ENCODE data around the gene AMOTL2. TPM values are rescaled to one million over a fixed set of nuclear protein-coding genes. Genes with fewer than 3 reads are reported as not detected.

Gene AMOTL2
- total and polyA plus RNA-seq, 10 of the 15 experiments (the other 5 are each of a cell fraction or from before 2014, with no cell fraction given): 0.20 to 0.33 TPM; not detected in 8

GRCh38 chr3:134375582-134376384 is 1.5 kb upstream of the AMOTL2 start:
- RAD21 ChIA-PET (ENCODE audit: unreplicated experiment): no interaction called here
- POLR2A ChIA-PET: no interaction called here
- no TSS peak for BruUV-seq (replicated peaks)
- no peaks in the 10 kb centered on the region; the same call in 1 of the 2 replicates for H3K4me1 ChIP-seq (ENCODE audit: control insufficient read depth, insufficient read depth, low read length)
- no peak overlapping the region for H2AFZ ChIP-seq (ENCODE audit: control insufficient read depth, low read depth, low read length)
- no peak overlapping the region for H3K27ac ChIP-seq (ENCODE audit: control insufficient read depth, insufficient read depth)
- no peaks in the 10 kb centered on the region for H4K20me1 ChIP-seq (ENCODE audit: control insufficient read depth, insufficient read depth)
- no peak for FAIRE-seq
- H3K9ac ChIP-seq (ENCODE audit: control insufficient read depth, insufficient read depth, low read length): no peak overlapping the region
- peaks cover 2% of the 10 kb centered on the region; the same call in 2 of the 3 replicates for H3K9me3 ChIP-seq (replicated peaks; ENCODE audit: control insufficient read depth, insufficient read depth, low read length)
- CTCF ChIA-PET: interaction anchor here (2.1 kb wide), 1 partner anchor 67 kb away, joined by 6 read pairs; no protein-coding TSS in a partner anchor
- H3K36me3 ChIP-seq (ENCODE audit: control insufficient read depth in 2 of 2, insufficient read depth in 2 of 2, low read length in 1 of 2): no peaks in the 10 kb centered on the region
- H3K27me3 ChIP-seq (replicated peaks in 1 of 2; ENCODE audit: control insufficient read depth in 2 of 2, insufficient read depth in 2 of 2, low read length in 1 of 2): peaks cover 7 to 19% of the 10 kb centered on the region in 2 experiments; a peak in 3 of 4 replicates
- 43% methylated on average over 8 of the region's 8 CpGs for WGBS (ENCODE audit: insufficient coverage, insufficient replicate concordance, low lambda C conversion rate, missing lambda C conversion rate)
- no peak for ATAC-seq
- H3K4me3 ChIP-seq: no peak overlapping the region
- SMC1A ChIA-PET (ENCODE audit: uncharacterized antibody, unreplicated experiment): interaction anchor here (1.4 kb wide), 1 partner anchor 17 kb away, joined by 3 read pairs; no protein-coding TSS in a partner anchor
- in situ Hi-C loops (cut with MboI): no loop called here
- no peak overlapping the region for H3K4me2 ChIP-seq (ENCODE audit: control insufficient read depth, insufficient read depth)
- intact Hi-C loops (cut with micrococcal nuclease; ENCODE audit: unreplicated experiment): loop anchor here (10.0 kb wide), 1 partner anchor 161 kb away; no protein-coding TSS in a partner anchor
- H3K79me2 ChIP-seq (ENCODE audit: control insufficient read depth, insufficient read depth, low read length): no peaks in the 10 kb centered on the region
- DNase-seq (ENCODE audit: low read depth, low spot score): no peak
- TF ChIP-seq MYB (IDR thresholded peaks at IDR 0.05; ENCODE audit: borderline replicate concordance, low read depth, low read length): no peak
- no peak for TF ChIP-seq KAT2A (conservative IDR thresholded peaks at IDR 0.05; ENCODE audit: control insufficient read depth, low read depth, low read length)
- no peak for TF ChIP-seq ZBTB33 (IDR thresholded peaks at IDR 0.05)
- no peak for TF ChIP-seq FOXM1 (IDR thresholded peaks at IDR 0.05; ENCODE audit: low read depth, low read length)
- TF ChIP-seq SIX5 (IDR thresholded peaks at IDR 0.05; ENCODE audit: low read depth, low read length, severe bottlenecking): no peak
- no peak for TF ChIP-seq NFIC (IDR thresholded peaks at IDR 0.05; ENCODE audit: low read depth, low read length)
- TF ChIP-seq EGR1 (IDR thresholded peaks at IDR 0.05; ENCODE audit: borderline replicate concordance in 1 of 2, low read depth in 2 of 2, low read length in 2 of 2): no peak
- TF ChIP-seq ZBTB11 (CRISPR knock-in tag; IDR thresholded peaks at IDR 0.05): no peak
- TF ChIP-seq REST (IDR thresholded peaks at IDR 0.05; ENCODE audit: low read depth, low read length): no peak
